ENCODE results near the gene PLA2G7. TPM values are rescaled to one million over a fixed set of nuclear protein-coding genes. Genes with fewer than 3 reads are reported as not detected.
"Not testable (repeated sequence)": the region's sequence is repeated elsewhere in the genome, so short reads cannot be mapped to it uniquely, and the experiment has no call there.

The PLA2G7 gene
- polyA plus RNA-seq (2013, experiment 1 of 2; ENCODE audit: insufficient read length): not detected
- polyA plus RNA-seq (2013, experiment 2 of 2; ENCODE audit: insufficient read length): 0.20 TPM

DNA sequence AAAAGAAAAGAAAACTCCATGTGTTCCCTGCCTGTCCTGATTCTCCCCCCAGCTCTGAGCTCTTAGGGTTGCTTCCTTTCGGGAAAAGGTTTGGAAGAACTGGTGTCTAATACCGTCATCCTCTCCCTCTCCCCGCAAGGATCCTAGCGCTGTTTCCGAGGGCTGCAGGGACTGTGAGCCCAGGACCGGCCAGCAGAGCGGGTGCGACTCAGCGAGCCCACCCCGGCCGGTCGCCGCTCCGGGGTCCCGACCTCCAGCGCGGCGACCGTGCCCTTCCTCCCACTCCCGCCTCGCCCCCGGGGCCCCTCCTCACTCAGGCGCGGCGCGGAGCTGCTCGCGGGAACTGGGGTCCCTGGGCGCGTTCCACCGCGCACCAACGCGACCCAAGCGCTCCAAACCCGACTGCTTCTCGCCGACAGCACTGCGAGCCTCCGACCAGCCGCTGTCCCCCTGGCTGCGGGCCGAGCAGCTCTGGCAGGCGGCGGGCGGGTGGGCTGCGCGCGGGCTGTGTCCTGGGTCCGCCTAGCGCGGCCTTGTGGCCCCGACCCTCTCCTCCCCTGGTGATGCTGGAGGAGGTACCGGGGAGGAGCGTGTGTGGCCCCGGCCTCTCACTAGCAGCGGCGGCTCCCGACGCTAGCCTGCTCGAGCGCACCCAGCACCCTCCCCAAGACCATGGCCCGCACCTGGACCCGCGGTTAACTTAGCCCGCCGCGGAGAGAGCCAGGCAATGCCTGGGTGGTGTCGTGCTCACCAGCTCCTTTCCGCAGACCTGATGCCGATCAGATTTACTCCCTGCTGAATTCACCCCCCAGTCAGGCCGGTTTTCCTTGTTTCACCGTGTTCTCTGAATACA, at the start of gene PLA2G7:
PLA2G7 (minus strand) TSS at position 509 of the 853 bp plus-strand sequence. CDS start 12,484 bp downstream, outside the sequence.
- peak; percentile 6 for DNase-seq

DNA sequence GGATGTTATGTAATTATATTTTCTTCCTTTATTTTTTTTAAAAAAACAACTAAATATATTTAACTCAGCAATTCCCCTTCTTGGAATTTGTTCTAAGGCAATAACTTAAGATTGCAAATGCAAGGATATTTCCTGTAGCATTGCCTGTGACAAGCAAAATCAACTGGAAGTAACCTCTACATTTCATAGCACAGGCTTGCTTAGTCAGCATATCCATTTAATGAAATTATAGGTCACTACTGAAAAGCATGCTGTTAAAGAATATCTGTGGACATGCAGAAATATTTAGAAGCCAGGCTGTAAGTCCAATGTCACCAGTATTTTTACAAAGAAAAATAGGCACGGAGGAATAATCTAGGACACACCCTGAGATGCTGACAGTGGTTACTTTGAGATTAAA, 49.4 kb upstream of the PLA2G7 start:
- no peak for DNase-seq

- peak; percentile 53 for DNase-seq
Observed at GRCh38 chr6:46781478-46782378, 46.6 kb upstream of the PLA2G7 start.

- DNase-seq: no peak
Observed at GRCh38 chr6:46777476-46778346, 42.5 kb upstream of the PLA2G7 start.

DNA sequence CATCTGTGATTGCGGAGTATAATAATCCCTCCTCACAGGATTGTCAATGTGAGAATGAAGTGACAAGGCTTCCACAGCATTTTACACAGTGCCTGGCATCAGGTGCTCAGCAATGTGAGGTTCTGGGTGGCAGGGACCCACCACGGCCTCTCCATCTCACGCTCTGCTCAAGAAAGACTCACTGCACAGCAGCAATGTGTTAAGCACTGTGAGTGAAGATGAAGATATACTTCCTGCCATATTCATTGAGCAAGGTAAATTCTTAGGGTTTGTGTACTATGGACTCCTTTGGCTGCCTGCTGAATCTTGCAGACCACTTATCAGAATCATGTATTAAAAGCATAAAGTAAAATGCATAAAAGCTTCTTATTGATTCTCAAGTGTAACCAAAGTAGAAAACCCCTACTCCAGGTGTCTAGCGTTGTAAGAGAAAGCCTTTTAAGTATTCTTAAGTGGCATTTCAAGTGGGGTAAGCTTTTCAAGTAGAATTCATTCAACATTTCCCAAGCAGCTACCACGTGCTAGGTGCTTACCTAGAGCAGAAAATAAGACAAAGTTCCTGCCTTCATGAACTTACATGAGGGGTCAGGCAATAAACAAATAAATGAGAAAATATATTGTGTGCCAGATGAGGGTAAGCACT, 41.0 kb upstream of the PLA2G7 start:
- no peak for DNase-seq

DNA sequence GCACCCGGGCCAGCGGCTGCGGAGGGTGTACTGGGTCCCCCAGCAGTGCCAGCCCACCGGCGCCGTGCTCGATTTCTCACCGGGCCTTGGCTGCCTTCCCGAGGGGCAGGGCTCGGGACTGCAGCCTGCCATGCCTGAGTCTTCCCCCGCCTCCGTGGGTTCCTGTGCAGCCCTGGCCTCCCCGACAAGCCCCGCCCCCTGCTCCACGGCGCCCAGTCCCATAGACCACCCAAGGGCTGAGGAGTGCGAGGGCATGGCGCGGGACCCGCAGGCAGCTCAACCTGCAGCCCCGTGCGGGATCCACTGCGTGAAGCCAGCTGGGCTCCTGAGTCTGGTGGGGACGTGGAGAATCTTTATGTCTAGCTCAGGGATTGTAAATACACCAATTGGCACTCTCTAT, 39.6 kb upstream of the PLA2G7 start:
- not testable (repeated sequence) for DNase-seq

DNA sequence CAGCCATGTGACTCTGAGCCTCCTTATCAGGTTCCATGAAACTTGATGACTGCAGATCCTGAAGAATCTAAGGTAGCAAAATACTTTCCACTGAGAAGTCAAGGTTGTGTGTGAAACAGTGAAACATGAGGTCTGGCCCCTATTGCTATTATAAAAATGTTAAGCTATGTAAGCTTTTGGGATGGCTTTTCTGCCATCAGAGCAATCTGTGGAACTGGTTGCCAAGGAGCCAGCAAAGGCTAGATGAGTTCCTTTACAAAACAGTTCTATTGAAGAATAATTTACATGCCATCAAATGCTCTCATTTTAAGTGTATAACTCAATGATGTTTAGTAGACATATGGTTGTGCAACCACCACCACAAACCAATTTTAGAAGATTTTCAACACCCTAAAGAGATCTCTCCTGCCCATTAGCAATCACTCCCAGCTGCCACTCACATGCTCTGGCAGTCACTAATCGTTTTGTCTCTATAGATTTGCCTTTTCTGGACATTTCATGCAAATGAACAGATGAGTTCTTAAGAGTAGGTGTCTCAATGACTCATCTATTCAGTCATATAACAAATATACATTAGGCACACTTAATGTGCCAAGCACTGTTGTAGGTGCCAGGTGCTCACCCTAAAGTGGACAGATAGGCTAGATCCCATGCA, 38.2 kb upstream of the PLA2G7 start:
- no peak for DNase-seq

DNA sequence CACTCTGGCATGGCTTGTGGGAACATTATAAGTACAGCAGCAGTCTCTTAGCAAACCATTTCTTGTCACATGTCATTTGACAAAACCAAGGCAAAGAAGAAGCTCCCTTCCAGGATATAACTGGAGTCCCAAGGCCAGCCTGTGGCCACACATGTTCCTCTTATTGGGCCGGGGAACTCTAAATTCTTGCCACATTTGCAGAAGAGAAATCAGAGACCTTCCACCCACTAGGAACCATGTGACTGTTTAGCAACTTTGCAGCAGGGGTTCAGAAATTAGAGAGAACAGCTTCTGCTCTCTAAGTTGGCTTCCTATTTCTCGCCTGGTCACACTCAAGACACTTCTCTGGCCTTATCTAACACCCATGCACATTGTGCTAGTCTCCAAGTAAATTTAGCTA, 37.6 kb upstream of the PLA2G7 start:
- DNase-seq: no peak

- DNase-seq: no peak
Observed at GRCh38 chr6:46772016-46772415, 36.8 kb upstream of the PLA2G7 start.

DNA sequence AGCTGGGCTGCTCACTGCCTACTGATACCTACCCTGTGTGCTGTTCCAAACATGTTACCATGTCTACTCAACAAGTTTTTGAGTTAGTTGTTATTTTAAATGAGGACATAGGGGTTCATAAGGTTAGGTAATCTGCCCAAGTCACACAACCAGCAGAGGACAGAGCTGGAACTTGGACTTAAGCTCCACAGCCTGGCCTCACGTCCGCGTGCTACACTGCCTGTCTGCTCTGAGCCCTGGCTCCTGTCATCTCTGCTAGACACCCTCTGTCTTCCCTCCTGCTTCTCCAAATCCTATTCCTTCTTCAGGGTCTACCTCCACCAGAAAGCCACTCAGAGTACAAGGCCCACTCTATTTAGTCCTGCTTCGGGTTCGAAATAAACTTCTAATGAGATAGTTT, 29.8 kb upstream of the PLA2G7 start:
- DNase-seq: no peak

GRCh38 chr6:46764280-46764679, 29.1 kb upstream of the PLA2G7 start:
- DNase-seq: not testable (repeated sequence)

GRCh38 chr6:46763466-46763865, 28.3 kb upstream of the PLA2G7 start:
- no peak for DNase-seq

- no peak for DNase-seq
Observed at GRCh38 chr6:46760925-46761324, 25.8 kb upstream of the PLA2G7 start.

GRCh38 chr6:46758960-46759753, 24.0 kb upstream of the PLA2G7 start:
- no peak for DNase-seq

DNA sequence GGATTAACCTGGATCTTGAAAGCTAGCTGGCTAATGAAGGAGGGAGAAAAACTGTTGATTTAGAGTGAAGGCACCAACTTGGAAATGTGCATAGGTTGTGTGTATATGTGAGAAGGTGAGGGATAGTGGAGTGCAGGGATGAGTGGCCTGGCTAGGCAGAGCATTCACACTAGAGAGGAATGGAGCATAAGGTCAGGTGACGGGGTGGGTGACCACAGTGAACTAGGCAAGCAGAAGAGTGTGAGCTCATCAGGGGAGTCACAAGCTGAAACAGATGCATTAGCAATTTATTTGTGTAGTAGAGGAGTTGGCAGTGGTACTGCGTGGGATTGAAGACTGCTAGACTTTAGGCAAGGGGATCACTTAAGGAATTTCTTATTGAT, 22.0 kb upstream of the PLA2G7 start:
- DNase-seq: no peak

- DNase-seq: no peak
Observed at GRCh38 chr6:46756469-46757213, 21.5 kb upstream of the PLA2G7 start.

GRCh38 chr6:46755865-46756264, 20.7 kb upstream of the PLA2G7 start:
- no peak for DNase-seq

- DNase-seq: no peak
Observed at GRCh38 chr6:46751658-46752057, 16.5 kb upstream of the PLA2G7 start.

DNA sequence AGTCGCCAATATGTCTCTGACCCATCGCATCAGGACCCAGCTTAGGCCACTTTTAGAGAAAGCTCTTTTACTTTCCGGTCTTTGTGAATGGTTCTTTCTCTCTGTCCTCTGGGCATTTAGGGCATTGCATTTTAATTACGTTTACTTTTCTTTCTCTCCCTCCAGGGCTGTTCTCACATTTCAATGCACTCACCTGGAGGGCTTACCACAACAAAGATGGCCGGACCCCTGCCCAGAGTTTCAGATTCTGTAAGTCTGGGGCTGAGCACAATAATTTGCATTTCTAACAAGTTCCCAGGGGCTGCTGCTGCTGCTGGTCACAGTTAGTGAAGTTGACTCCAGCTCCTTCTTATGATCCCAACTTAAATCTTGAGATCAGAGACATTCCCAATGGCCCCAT, 14.6 kb upstream of the PLA2G7 start:
- no peak for DNase-seq
